SK-N-SH (cell line): ENCODE measurements around the gene AIFM3.

ENCODE experiments used
- CTCF ChIP-seq: fragments of 200-600 bp; sonication (generic); IDR thresholded peaks from 2 replicates; pipeline ENCODE4 v1.6.1; 2017; ENCODE audit warnings: antibody characterized with exemption, mild to moderate bottlenecking, moderate library complexity
- EZH2phosphoT487 ChIP-seq: fragments of 200-600 bp; sonication (generic); IDR thresholded peaks from 2 replicates; pipeline ENCODE4 v1.6.1; 2017; ENCODE audit warnings: low read depth, mixed run types, mild to moderate bottlenecking, antibody characterized with exemption, moderate library complexity, borderline replicate concordance
- GABPA ChIP-seq: IDR thresholded peaks from 2 replicates; pipeline ENCODE4 v1.4.0; 2012; ENCODE audit warnings: low read depth, mild to moderate bottlenecking
- IRF3 ChIP-seq: fragments of 150-350 bp; IDR thresholded peaks from 2 replicates; pipeline ENCODE4 v1.6.1; 2016; ENCODE audit warnings: mild to moderate bottlenecking, low read depth, low read length
- MAX ChIP-seq: IDR thresholded peaks from 2 replicates; pipeline ENCODE4 v1.4.0; 2012; ENCODE audit warnings: low read depth
- MXI1 ChIP-seq: IDR thresholded peaks from 2 replicates; pipeline ENCODE4 v1.6.1; 2012; ENCODE audit warnings: mild to moderate bottlenecking, low read depth, low read length, improper control_type of control experiment
- NRF1 ChIP-seq: IDR thresholded peaks from 2 replicates; pipeline ENCODE4 v1.6.1; 2012; ENCODE audit warnings: low read depth, mild to moderate bottlenecking, low read length
- RAD21 ChIP-seq: IDR thresholded peaks from 2 replicates; pipeline ENCODE4 v1.6.1; 2012; ENCODE audit warnings: mild to moderate bottlenecking, low read length
- REST ChIP-seq: IDR thresholded peaks from 2 replicates; pipeline ENCODE4 v1.6.1; 2012; ENCODE audit warnings: mild to moderate bottlenecking, low read depth, low read length, moderate library complexity
- RFX5 ChIP-seq: IDR thresholded peaks from 2 replicates; pipeline ENCODE4 v1.6.1; 2012; ENCODE audit warnings: mild to moderate bottlenecking, improper control_type of control experiment, low read length
- SMC3 ChIP-seq: IDR thresholded peaks from 2 replicates; pipeline ENCODE4 v1.6.1; 2012; ENCODE audit warnings: low read depth, low read length, improper control_type of control experiment
- TAF1 ChIP-seq: IDR thresholded peaks from 2 replicates; pipeline ENCODE4 v1.6.1; 2012; ENCODE audit warnings: low read depth, mild to moderate bottlenecking, low read length, moderate library complexity, borderline replicate concordance
- USF2 ChIP-seq: fragments of 150-350 bp; IDR thresholded peaks from 2 replicates; pipeline ENCODE4 v1.6.1; 2017; ENCODE audit warnings: antibody characterized with exemption, low read length, low read depth, borderline replicate concordance
- YY1 ChIP-seq: IDR thresholded peaks from 2 replicates; pipeline ENCODE4 v1.4.0; 2012; ENCODE audit warnings: low read depth, mild to moderate bottlenecking

GRCh38 chr22:20956258-20957101 is 10.6 kb upstream of the AIFM3 start:
- no peak for TF ChIP-seq NRF1
- no peak for TF ChIP-seq MXI1
- no peak for TF ChIP-seq CTCF
- no peak for TF ChIP-seq USF2
- TF ChIP-seq IRF3 = no peak
- no peak for TF ChIP-seq EZH2phosphoT487
- TF ChIP-seq RAD21 = no peak
- TF ChIP-seq YY1 = no peak
- TF ChIP-seq MAX = no peak
- no peak for TF ChIP-seq TAF1
- TF ChIP-seq RFX5 = no peak
- TF ChIP-seq SMC3 = no peak
- no peak for TF ChIP-seq REST
- no peak for TF ChIP-seq GABPA
